Esophagus muscularis mucosa (tissue), 3 donors: ENCODE results near the gene SLC30A1.

Experiments used
- POLR2AphosphoS5 ChIP-seq, 2 donors: sonication (generic); formaldehyde crosslinking; IDR thresholded peaks; one replicate each; pipeline ENCODE4 v1.6.1; 2017; ENCODE audit warnings: antibody characterized with exemption in 2 of 2
- TF ChIP-seq, protein P1 (sequence below), 3 experiments: fragments of 200-600 bp in 2 of 3; fragments of 450-650 bp in 1 of 3; sonication (generic) in 2 of 3; IDR thresholded peaks; one replicate each; pipeline ENCODE4 v1.5.1; 2017 to 2019; ENCODE audit warnings: antibody characterized with exemption in 3 of 3, mild to moderate bottlenecking in 2 of 3, moderate library complexity in 1 of 3

DNA sequence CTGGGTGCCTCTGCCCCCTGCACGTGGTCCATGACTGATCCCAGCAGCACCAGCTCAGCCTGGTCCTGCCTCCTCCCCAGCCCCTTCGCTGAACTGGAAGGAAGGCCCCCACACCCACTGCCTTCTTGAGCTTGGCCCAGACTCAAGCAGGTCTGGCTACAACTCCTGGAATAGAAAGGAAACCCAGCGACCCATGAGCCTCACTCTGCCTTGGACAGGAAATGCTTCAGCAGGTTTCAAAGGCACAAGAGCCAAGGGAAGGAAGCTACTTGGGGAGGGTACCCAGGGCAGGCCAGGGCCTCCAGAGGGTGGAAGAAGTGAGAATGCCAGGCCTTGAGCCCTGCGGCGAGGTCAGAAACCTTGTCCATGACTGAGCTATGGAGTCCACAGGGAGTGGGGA is 51.1 kb downstream of the SLC30A1 start:
- TF ChIP-seq, protein P1, sequence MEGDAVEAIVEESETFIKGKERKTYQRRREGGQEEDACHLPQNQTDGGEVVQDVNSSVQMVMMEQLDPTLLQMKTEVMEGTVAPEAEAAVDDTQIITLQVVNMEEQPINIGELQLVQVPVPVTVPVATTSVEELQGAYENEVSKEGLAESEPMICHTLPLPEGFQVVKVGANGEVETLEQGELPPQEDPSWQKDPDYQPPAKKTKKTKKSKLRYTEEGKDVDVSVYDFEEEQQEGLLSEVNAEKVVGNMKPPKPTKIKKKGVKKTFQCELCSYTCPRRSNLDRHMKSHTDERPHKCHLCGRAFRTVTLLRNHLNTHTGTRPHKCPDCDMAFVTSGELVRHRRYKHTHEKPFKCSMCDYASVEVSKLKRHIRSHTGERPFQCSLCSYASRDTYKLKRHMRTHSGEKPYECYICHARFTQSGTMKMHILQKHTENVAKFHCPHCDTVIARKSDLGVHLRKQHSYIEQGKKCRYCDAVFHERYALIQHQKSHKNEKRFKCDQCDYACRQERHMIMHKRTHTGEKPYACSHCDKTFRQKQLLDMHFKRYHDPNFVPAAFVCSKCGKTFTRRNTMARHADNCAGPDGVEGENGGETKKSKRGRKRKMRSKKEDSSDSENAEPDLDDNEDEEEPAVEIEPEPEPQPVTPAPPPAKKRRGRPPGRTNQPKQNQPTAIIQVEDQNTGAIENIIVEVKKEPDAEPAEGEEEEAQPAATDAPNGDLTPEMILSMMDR (IDR thresholded peaks at IDR 0.05), result no peak
- peak in 1 of 2 donors; percentile 7 for TF ChIP-seq POLR2AphosphoS5 (IDR thresholded peaks at IDR 0.05)
